Spleen (tissue), 11 donors: Measurements from ENCODE around the gene ARL15. TPM values are rescaled to one million over a fixed set of nuclear protein-coding genes. Genes with fewer than 3 reads are reported as not detected.

Experiments used
- DNase-seq: peaks from one replicate; pipeline ENCODE4 v3.0.0-alpha.2; 2020
- H3K27ac ChIP-seq, 8 donors: fragments of 200-600 bp; sonication (generic) in 7 of 8; 1 replicate in 4 of 8; 2 replicates in 4 of 8; pipeline versions ENCODE4 v1.5.0 to v1.8.0; 2016 to 2021; ENCODE audit warnings: inconsistent platforms in 4 of 8, mild to moderate bottlenecking in 4 of 8, moderate library complexity in 1 of 8
- H3K27me3 ChIP-seq, 7 donors: fragments of 200-600 bp; sonication (generic) in 6 of 7; replicated peaks in 1 of 7; 1 replicate in 4 of 7; 2 replicates in 3 of 7; pipeline versions ENCODE4 v1.5.0 to v1.8.0; 2016 to 2021; ENCODE audit warnings: inconsistent platforms in 3 of 7, mild to moderate bottlenecking in 1 of 7
- H3K36me3 ChIP-seq, 6 donors: fragments of 200-600 bp; sonication (generic) in 5 of 6; 1 replicate in 4 of 6; 2 replicates in 2 of 6; pipeline versions ENCODE4 v1.5.0 to v1.8.0; 2016 to 2021; ENCODE audit warnings: inconsistent platforms in 2 of 6
- H3K4me1 ChIP-seq, 6 donors: fragments of 200-600 bp; sonication (generic) in 5 of 6; 1 replicate in 3 of 6; 2 replicates in 3 of 6; pipeline versions ENCODE4 v1.5.0 to v1.8.0; 2016 to 2021; ENCODE audit warnings: inconsistent platforms in 3 of 6
- H3K4me3 ChIP-seq, 8 donors: fragments of 200-600 bp; sonication (generic) in 7 of 8; 1 replicate in 4 of 8; 2 replicates in 4 of 8; pipeline versions ENCODE4 v1.5.0 to v1.8.0; 2016 to 2021; ENCODE audit warnings: inconsistent platforms in 4 of 8, mild to moderate bottlenecking in 4 of 8, moderate library complexity in 2 of 8
- H3K9me3 ChIP-seq, 8 donors: fragments of 200-600 bp; sonication (generic) in 7 of 8; 1 replicate in 4 of 8; 2 replicates in 4 of 8; pipeline versions ENCODE4 v1.5.0 to v1.8.0; 2016 to 2021; ENCODE audit warnings: inconsistent platforms in 4 of 8
- CTCF ChIP-seq, 11 experiments: fragments of 200-600 bp in 7 of 11; fragments of 450-650 bp in 4 of 11; sonication (generic) in 4 of 11; IDR thresholded peaks in 8 of 11; conservative IDR thresholded peaks in 3 of 11; 1 replicate in 7 of 11; 2 replicates in 4 of 11; pipeline versions ENCODE4 v1.4.0 to v1.8.0; 2016 to 2021; ENCODE audit warnings: antibody characterized with exemption in 11 of 11, inconsistent platforms in 4 of 11, mild to moderate bottlenecking in 1 of 11
- POLR2A ChIP-seq, 3 donors: fragments of 450-650 bp; IDR thresholded peaks; one replicate each; pipeline ENCODE4 v1.5.1; 2017; ENCODE audit warnings: antibody characterized with exemption in 3 of 3, mild to moderate bottlenecking in 1 of 3
- POLR2AphosphoS5 ChIP-seq, 3 donors: sonication (generic); formaldehyde crosslinking; IDR thresholded peaks; one replicate each; pipeline ENCODE4 v1.5.1; 2017; ENCODE audit warnings: antibody characterized with exemption in 3 of 3
- WGBS, 5 donors: extraction: QIAGEN DNeasy Blood & Tissue Kit in 3 of 5; methylation state at CpG; one replicate each; pipeline versions ENCODE4 v1.1.5 to v1.1.7; 2013 to 2018; 5-methylcytosine and 5-hydroxymethylcytosine counted together
- intact Hi-C: fragments of 100-400 bp; cut with DNase I; formaldehyde crosslinking; loops from one replicate; pipeline ENCODE4 v1.15.0; 2023; ENCODE audit warnings: low total_unique reads
- polyA plus RNA-seq, 3 donors: library from polyadenylated mRNA; stranded (reverse); fragments of 200-250 nt; gene quantifications; one replicate each; pipeline ENCODE4 v1.2.1, GENCODE V29; 2013
- total RNA-seq, 7 donors: library from RNA; depleted of rRNA in 3 of 7; stranded (reverse); fragments of >200 nt in 3 of 7; fragmentation: NEBNext Ultra II Directional in 4 of 7; extraction: Animal tissue kit (Norgen Biotek cat#: 25700) in 4 of 7; gene quantifications; one replicate each; pipeline versions ENCODE4 v1.1.0 to v1.2.1, GENCODE V29; 2016 to 2021
- donor health status: healthy with polysubstance abuse.
- donor health status: DM: no; HTN: no; CAD: no; lungs with moderate emphysema.
- donor health status: DM: no; HTN: no; CAD: no.
- donor health status: Bipolar disorder and iron deficiency.
- donor health status: healthy.
- donor health status: DM: no; HTN: no; CAD: no.
- donor health status: DM: yes; HTN: yes; CAD: no.

The ARL15 gene
- total and polyA plus RNA-seq, 10 donors = 6.3 to 70.2 (median 37.1) TPM

DNA sequence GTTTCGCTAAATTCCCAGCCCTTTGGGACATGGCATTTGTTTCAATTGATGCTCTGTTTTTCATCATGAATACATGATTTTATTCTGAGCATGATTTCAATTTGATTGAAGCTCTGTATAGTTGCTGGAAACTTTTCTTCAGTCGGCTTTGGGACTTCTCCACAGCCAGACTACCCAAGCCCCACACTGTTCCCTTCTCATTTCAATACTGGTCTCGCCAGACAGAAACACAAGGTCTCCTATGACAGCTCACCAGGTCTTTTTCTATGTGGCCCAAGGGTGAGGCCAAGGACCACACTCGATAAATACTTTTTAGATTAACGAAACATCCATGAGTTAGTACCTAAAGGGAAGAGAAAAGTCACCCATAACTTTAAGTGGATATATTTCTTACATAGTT lies 132.2 kb downstream of the ARL15 start:
- intact Hi-C loops = no loop called here
- Histone ChIP-seq H3K27me3 (no peaks in the 10 kb centered on the region), H3K9me3 (no peaks in the 10 kb centered on the region), H3K4me1 (peaks cover 0 to 3% (median 0%) of the 10 kb centered on the region in 6 donors), H3K36me3 (no peaks in the 10 kb centered on the region), H3K4me3 (no peak overlapping the region), H3K27ac (no peak overlapping the region)
- 76 to 86% (median 80%) methylated on average over 5 of the region's 5 CpGs for WGBS, 5 donors
- TF ChIP-seq CTCF (IDR thresholded peaks at IDR 0.05 in 8 of 11, conservative IDR thresholded peaks at IDR 0.05 in 3 of 11) (no peak), POLR2A (IDR thresholded peaks at IDR 0.05) (no peak), POLR2AphosphoS5 (IDR thresholded peaks at IDR 0.05) (no peak)
- no peak for DNase-seq

- no peaks in the 10 kb centered on the region for H3K27me3 ChIP-seq
- no peak overlapping the region for H3K4me3 ChIP-seq
- intact Hi-C loops = no loop called here
- H3K9me3 ChIP-seq = no peaks in the 10 kb centered on the region
- H3K27ac ChIP-seq = no peak overlapping the region
- H3K4me1 ChIP-seq = peaks cover 0 to 3% (median 0%) of the 10 kb centered on the region in 6 donors
- TF ChIP-seq POLR2AphosphoS5 (IDR thresholded peaks at IDR 0.05) (no peak), POLR2A (IDR thresholded peaks at IDR 0.05) (no peak), CTCF (IDR thresholded peaks at IDR 0.05 in 8 of 11, conservative IDR thresholded peaks at IDR 0.05 in 3 of 11) (no peak)
- no peaks in the 10 kb centered on the region for H3K36me3 ChIP-seq
- 57 to 95% (median 73%) methylated on average over 2 of the region's 2 CpGs for WGBS, 5 donors
- no peak for DNase-seq
Measured at GRCh38 chr5:54177058-54177457, 133.3 kb downstream of the ARL15 start.

- TF ChIP-seq CTCF (IDR thresholded peaks at IDR 0.05 in 8 of 11, conservative IDR thresholded peaks at IDR 0.05 in 3 of 11) (no peak), POLR2AphosphoS5 (IDR thresholded peaks at IDR 0.05) (no peak), POLR2A (IDR thresholded peaks at IDR 0.05) (no peak)
- DNase-seq = no peak
- H3K36me3 ChIP-seq = peaks cover 0 to 5% (median 0%) of the 10 kb centered on the region in 6 donors
- H3K27me3 ChIP-seq = no peaks in the 10 kb centered on the region
- no peak overlapping the region for H3K4me3 ChIP-seq
- H3K9me3 ChIP-seq = no peaks in the 10 kb centered on the region
- WGBS, 5 donors = 89 to 95% (median 93%) methylated on average over 6 of the region's 6 CpGs
- H3K27ac ChIP-seq = no peak overlapping the region
- H3K4me1 ChIP-seq = peaks cover 0 to 3% (median 0%) of the 10 kb centered on the region in 6 donors
- intact Hi-C loops = no loop called here
Measured at GRCh38 chr5:54176066-54176830, 134.1 kb downstream of the ARL15 start.

GRCh38 chr5:54173251-54173650 lies 137.1 kb downstream of the ARL15 start:
- Histone ChIP-seq H3K4me3 (no peak overlapping the region), H3K36me3 (peaks cover 0 to 22% (median 4%) of the 10 kb centered on the region in 6 donors), H3K27me3 (no peaks in the 10 kb centered on the region), H3K27ac (no peak overlapping the region), H3K9me3 (no peaks in the 10 kb centered on the region), H3K4me1 (peaks cover 0 to 3% (median 0%) of the 10 kb centered on the region in 6 donors)
- DNase-seq = no peak
- WGBS, 5 donors = 89 to 98% (median 98%) methylated on average over 2 of the region's 2 CpGs
- TF ChIP-seq POLR2AphosphoS5 (IDR thresholded peaks at IDR 0.05) (no peak), POLR2A (IDR thresholded peaks at IDR 0.05) (no peak), CTCF (IDR thresholded peaks at IDR 0.05 in 8 of 11, conservative IDR thresholded peaks at IDR 0.05 in 3 of 11) (no peak)
- intact Hi-C loops = no loop called here
